ENCODE data around the gene SIGLEC1. TPM values are rescaled to one million over a fixed set of nuclear protein-coding genes. Genes with fewer than 3 reads are reported as not detected.

SIGLEC1 gene
- total and polyA plus RNA-seq, 7 experiments from 2014 or later = 0.34 to 2.1 (median 1.1) TPM; not detected in 3

- no peaks in the 10 kb centered on the region for H3K36me3 ChIP-seq (ENCODE audit: control insufficient read depth in 2 of 3, insufficient read depth in 3 of 3, low read length in 3 of 3)
- Mint-ChIP-seq H3K4me3 (no peak overlapping the region), H3K27me3 (peaks cover 24 to 48% (median 40%) of the 10 kb centered on the region in 5 donors), H3K27ac (no peak overlapping the region), H3K9me3 (no peaks in the 10 kb centered on the region), H3K36me3 (no peaks in the 10 kb centered on the region), H3K4me1 (peaks cover 0 to 4% (median 0%) of the 10 kb centered on the region in 7 donors)
- intact Hi-C loops (cut with micrococcal nuclease) = no loop called here
- ATAC-seq (no peak), DNase-seq (no peak)
- ChIA-PET POLR2A (no interaction called here), CTCF (interaction anchor here (1.0 kb wide), 1 partner anchor 9 kb away, joined by 4 read pairs; no protein-coding TSS in a partner anchor)
- H3K27me3 ChIP-seq (ENCODE audit: control insufficient read depth in 2 of 2, insufficient read depth in 2 of 2, low read length in 2 of 2) = no peaks in the 10 kb centered on the region
- H3K27ac ChIP-seq (ENCODE audit: low read depth, low read length) = no peak overlapping the region
- H3K9me3 ChIP-seq (ENCODE audit: control insufficient read depth in 2 of 3, low read length in 3 of 3) = no peaks in the 10 kb centered on the region
- H3K4me1 ChIP-seq (ENCODE audit: control insufficient read depth in 2 of 2, insufficient read depth in 2 of 2, low read length in 2 of 2) = no peaks in the 10 kb centered on the region
- no peak overlapping the region for H3K4me3 ChIP-seq (ENCODE audit: low read length)
Measured at GRCh38 chr20:3685341-3685740, 27.1 kb downstream of the SIGLEC1 start.

GRCh38 chr20:3681931-3682781 is 30.2 kb downstream of the SIGLEC1 start, which contains the start of gene ADAM33:
Gene ADAM33, minus strand, starts transcription at chr20:3682010. Its CDS starts 6 bp downstream, at chr20:3682004.
- DNase-seq (no peak), ATAC-seq (no peak)
- Histone ChIP-seq H3K4me3 (ENCODE audit: low read length) (no peak within 1 kb of the TSS), H3K4me1 (ENCODE audit: control insufficient read depth in 2 of 2, insufficient read depth in 2 of 2, low read length in 2 of 2) (no peaks in the 10 kb centered on the region), H3K9me3 (ENCODE audit: control insufficient read depth in 2 of 3, low read length in 3 of 3) (no peaks in the 10 kb centered on the region), H3K27ac (ENCODE audit: low read depth, low read length) (no peak within 1 kb of the TSS), H3K36me3 (ENCODE audit: control insufficient read depth in 2 of 3, insufficient read depth in 3 of 3, low read length in 3 of 3) (no peaks in the 10 kb centered on the region), H3K27me3 (ENCODE audit: control insufficient read depth in 2 of 2, insufficient read depth in 2 of 2, low read length in 2 of 2) (no peaks in the 10 kb centered on the region)
- ChIA-PET CTCF (no interaction called here), POLR2A (no interaction called here)
- H3K27ac Mint-ChIP-seq = no peak within 1 kb of the TSS
- H3K4me3 Mint-ChIP-seq = peak within 1 kb of the TSS in 3 of 10 donors; percentile 15 to 34 (median 27)
- peaks cover 0 to 4% (median 0%) of the 10 kb centered on the region in 7 donors for H3K4me1 Mint-ChIP-seq
- no peaks in the 10 kb centered on the region for H3K9me3 Mint-ChIP-seq
- peaks cover 39 to 67% (median 62%) of the 10 kb centered on the region in 5 donors for H3K27me3 Mint-ChIP-seq
- no peaks in the 10 kb centered on the region for H3K36me3 Mint-ChIP-seq
- intact Hi-C loops (cut with micrococcal nuclease) = no loop called here

- peak overlapping the region in 2 of 10 donors; percentile 15 to 27 for H3K4me3 Mint-ChIP-seq
- no peak for ATAC-seq
- intact Hi-C loops (cut with micrococcal nuclease) = no loop called here
- Histone ChIP-seq H3K4me1 (ENCODE audit: control insufficient read depth in 2 of 2, insufficient read depth in 2 of 2, low read length in 2 of 2) (no peaks in the 10 kb centered on the region), H3K4me3 (ENCODE audit: low read length) (no peak overlapping the region), H3K36me3 (ENCODE audit: control insufficient read depth in 2 of 3, insufficient read depth in 3 of 3, low read length in 3 of 3) (no peaks in the 10 kb centered on the region), H3K9me3 (ENCODE audit: control insufficient read depth in 2 of 3, low read length in 3 of 3) (no peaks in the 10 kb centered on the region), H3K27me3 (ENCODE audit: control insufficient read depth in 2 of 2, insufficient read depth in 2 of 2, low read length in 2 of 2) (no peaks in the 10 kb centered on the region), H3K27ac (ENCODE audit: low read depth, low read length) (no peak overlapping the region)
- ChIA-PET POLR2A (no interaction called here), CTCF (no interaction called here)
- H3K27ac Mint-ChIP-seq = no peak overlapping the region
- H3K36me3 Mint-ChIP-seq = no peaks in the 10 kb centered on the region
- H3K4me1 Mint-ChIP-seq = peaks cover 0 to 7% (median 4%) of the 10 kb centered on the region in 7 donors
- H3K27me3 Mint-ChIP-seq = peaks cover 39 to 68% (median 61%) of the 10 kb centered on the region in 5 donors
- no peak for DNase-seq
- no peaks in the 10 kb centered on the region for H3K9me3 Mint-ChIP-seq
Measured at GRCh38 chr20:3681352-3681930, 31.0 kb downstream of the SIGLEC1 start.

GRCh38 chr20:3680701-3681351 is 31.6 kb downstream of the SIGLEC1 start:
- H3K4me3 Mint-ChIP-seq = peak overlapping the region in 2 of 10 donors; percentile 15 to 27

GRCh38 chr20:3679749-3680700 is 32.4 kb downstream of the SIGLEC1 start:
- Histone ChIP-seq H3K36me3 (ENCODE audit: control insufficient read depth in 2 of 3, insufficient read depth in 3 of 3, low read length in 3 of 3) (no peaks in the 10 kb centered on the region), H3K4me1 (ENCODE audit: control insufficient read depth in 2 of 2, insufficient read depth in 2 of 2, low read length in 2 of 2) (no peaks in the 10 kb centered on the region), H3K27ac (ENCODE audit: low read depth, low read length) (no peak overlapping the region), H3K4me3 (ENCODE audit: low read length) (no peak overlapping the region), H3K9me3 (ENCODE audit: control insufficient read depth in 2 of 3, low read length in 3 of 3) (no peaks in the 10 kb centered on the region), H3K27me3 (ENCODE audit: control insufficient read depth in 2 of 2, insufficient read depth in 2 of 2, low read length in 2 of 2) (no peaks in the 10 kb centered on the region)
- Mint-ChIP-seq H3K27me3 (peaks cover 47 to 71% (median 60%) of the 10 kb centered on the region in 5 donors), H3K36me3 (no peaks in the 10 kb centered on the region), H3K27ac (no peak overlapping the region), H3K4me3 (no peak overlapping the region), H3K9me3 (peaks cover 0 to 2% (median 0%) of the 10 kb centered on the region in 11 donors), H3K4me1 (peaks cover 0 to 9% (median 4%) of the 10 kb centered on the region in 7 donors)
- DNase-seq = no peak
- ATAC-seq = no peak
- ChIA-PET CTCF (interaction anchor here (0.6 to 1.2 kb wide), 2 partner anchors 28 to 88 kb away, joined by 4 to 5 read pairs; no protein-coding TSS in a partner anchor), POLR2A (no interaction called here)
- intact Hi-C loops (cut with micrococcal nuclease) = no loop called here

More at GRCh38 chr20:3680701-3681351, 31.6 kb downstream of the SIGLEC1 start:
- Mint-ChIP-seq H3K9me3 (no peaks in the 10 kb centered on the region), H3K36me3 (no peaks in the 10 kb centered on the region), H3K4me1 (peaks cover 0 to 7% (median 4%) of the 10 kb centered on the region in 7 donors), H3K27me3 (peaks cover 39 to 68% (median 60%) of the 10 kb centered on the region in 5 donors), H3K27ac (no peak overlapping the region)
- H3K36me3 ChIP-seq (ENCODE audit: control insufficient read depth in 2 of 3, insufficient read depth in 3 of 3, low read length in 3 of 3) = no peaks in the 10 kb centered on the region
- H3K9me3 ChIP-seq (ENCODE audit: control insufficient read depth in 2 of 3, low read length in 3 of 3) = no peaks in the 10 kb centered on the region
- ChIA-PET POLR2A (no interaction called here), CTCF (interaction anchor here (1.2 kb wide), 1 partner anchor 87 kb away, joined by 4 read pairs; no protein-coding TSS in a partner anchor)
- no peak for DNase-seq
- H3K27me3 ChIP-seq (ENCODE audit: control insufficient read depth in 2 of 2, insufficient read depth in 2 of 2, low read length in 2 of 2) = no peaks in the 10 kb centered on the region
- H3K4me1 ChIP-seq (ENCODE audit: control insufficient read depth in 2 of 2, insufficient read depth in 2 of 2, low read length in 2 of 2) = no peaks in the 10 kb centered on the region
- ATAC-seq = no peak
- no peak overlapping the region for H3K27ac ChIP-seq (ENCODE audit: low read depth, low read length)
- intact Hi-C loops (cut with micrococcal nuclease) = no loop called here
- no peak overlapping the region for H3K4me3 ChIP-seq (ENCODE audit: low read length)
